HuH-7.5 (cell line): Measurements from ENCODE around the gene SH3PXD2B.
"Not testable (repeated sequence)": the region's sequence is repeated elsewhere in the genome, so short reads cannot be mapped to it uniquely, and the experiment has no call there.

Experiments
- DNase-seq: peaks from one replicate; pipeline ENCODE4 v3.0.0; 2011; ENCODE audit warnings: low spot score

Gene SH3PXD2B

GRCh38 chr5:172365948-172366608 is 88.2 kb downstream of the SH3PXD2B start:
- DNase-seq: no peak

DNA sequence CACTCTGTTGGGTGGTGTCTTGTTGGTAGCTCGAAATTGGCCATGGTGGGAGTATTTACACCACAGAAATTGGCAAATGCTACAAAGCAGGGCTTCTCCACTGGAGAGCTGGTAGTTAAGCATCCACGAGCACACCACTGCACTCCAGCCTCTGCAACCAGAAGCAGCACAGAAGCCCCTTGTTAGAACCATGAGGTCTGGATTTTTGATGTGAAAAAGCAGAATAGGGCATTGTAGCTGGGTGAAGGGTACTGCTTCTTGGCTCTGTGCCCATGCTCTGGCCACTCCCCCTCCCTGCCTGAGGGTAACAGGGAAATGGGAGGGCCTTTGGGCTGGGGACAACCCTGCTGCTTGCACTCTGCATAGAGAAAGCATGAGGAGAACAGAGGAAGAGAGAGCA is 89.6 kb downstream of the SH3PXD2B start:
- DNase-seq: no peak

- no peak for DNase-seq
Measured at GRCh38 chr5:172362755-172363154, 91.6 kb downstream of the SH3PXD2B start.

DNA sequence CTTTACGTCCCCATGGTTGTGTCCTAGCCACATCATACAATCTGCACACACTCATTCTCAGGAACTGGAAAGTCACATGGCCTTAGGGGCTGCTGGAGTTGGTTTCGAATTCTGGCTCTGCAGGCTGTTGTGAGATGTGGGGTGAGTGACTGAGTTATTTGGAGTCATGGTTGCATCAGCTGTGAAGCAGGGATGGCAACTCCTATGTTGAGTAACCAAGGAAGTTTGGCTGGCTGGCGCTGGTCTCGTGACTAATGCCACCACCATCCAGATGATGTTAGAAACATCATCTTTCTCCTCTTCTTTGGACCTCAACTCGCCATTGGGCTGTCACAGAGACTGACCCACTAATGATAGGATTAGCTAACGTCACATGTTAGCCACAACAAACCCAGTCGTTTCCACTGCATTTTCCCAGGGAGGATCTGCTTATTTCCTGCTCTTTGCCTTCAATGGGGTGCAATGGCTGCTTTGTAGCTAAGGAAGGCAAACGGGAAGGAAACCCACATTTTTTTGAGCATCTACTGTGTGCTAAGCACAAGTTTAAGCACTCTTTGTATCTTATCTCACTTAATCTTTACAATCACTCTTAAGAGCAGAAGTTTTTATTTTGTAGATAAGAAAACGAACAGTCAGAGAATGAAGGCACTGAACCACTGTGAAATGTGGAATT is 92.6 kb downstream of the SH3PXD2B start:
- no peak for DNase-seq

DNA sequence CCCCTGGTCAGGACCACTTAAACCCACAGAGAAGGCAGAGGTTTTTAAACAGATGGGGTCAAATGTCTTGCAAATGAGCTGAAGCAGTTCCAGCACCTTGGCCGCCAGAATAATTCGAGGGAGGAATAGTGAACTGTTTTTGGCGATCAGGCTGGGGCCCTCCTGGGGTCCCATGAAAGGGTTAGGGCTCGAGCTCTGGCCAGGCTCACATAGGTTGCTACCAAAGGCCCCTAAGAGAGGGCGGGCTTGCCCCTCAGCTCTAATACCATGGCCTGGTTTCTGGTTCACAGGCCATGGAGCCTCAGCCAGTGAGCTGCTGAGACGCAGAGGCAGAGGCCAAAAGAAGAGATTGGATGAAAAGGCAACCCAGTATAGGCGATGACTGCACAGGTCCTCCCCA is 96.0 kb downstream of the SH3PXD2B start:
- no peak for DNase-seq

GRCh38 chr5:172356527-172356926 is 97.8 kb downstream of the SH3PXD2B start:
- no peak for DNase-seq

- DNase-seq: no peak
Measured at GRCh38 chr5:172356047-172356446, 98.3 kb downstream of the SH3PXD2B start.

- DNase-seq: no peak
Measured at GRCh38 chr5:172353846-172354245, 100.5 kb downstream of the SH3PXD2B start.

GRCh38 chr5:172353271-172353812 is 101.0 kb downstream of the SH3PXD2B start:
- DNase-seq: no peak

DNA sequence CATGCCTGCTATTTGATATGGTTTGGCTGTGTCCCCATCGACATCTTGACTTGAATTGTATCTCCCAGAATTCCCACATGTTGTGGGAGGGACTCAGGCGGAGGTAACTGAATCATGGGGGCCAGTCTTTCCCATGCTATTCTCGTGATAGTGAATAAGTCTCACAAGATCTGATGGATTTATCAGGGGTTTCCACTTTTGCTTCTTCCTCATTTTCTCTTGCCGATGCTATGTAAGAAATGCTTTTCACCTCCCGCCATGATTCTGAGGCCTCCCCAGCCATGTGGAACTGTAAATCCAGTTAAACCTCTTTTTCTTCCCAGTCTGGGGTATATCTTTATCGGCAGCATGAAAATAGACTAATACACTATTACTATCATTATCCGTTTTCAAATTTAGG is 101.8 kb downstream of the SH3PXD2B start:
- not testable (repeated sequence) for DNase-seq

DNA sequence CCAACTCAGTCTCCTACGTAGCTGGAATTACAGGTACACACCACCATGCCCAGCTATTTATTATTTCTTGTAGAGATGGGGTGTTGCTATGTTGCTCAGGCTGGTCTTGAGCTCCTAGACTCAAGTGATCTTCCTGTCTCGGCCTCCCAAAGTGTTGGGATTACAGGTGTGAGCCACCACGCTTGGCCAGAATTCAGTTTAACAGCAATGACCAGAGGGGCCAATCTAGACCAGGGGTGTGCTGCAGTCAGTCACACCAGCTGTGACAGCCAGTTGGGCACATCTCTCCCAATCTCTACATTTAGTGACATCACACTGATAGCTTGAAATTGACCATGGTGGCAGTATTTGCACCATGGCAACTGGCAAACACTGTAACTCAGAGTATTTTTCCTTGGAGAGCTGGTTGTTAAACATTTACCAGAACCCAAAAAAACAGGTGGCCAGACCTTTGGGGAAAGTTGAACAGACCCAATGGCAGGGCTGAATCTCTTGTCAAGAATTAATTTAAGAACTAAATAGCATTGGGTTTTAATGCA is 103.0 kb downstream of the SH3PXD2B start:
- DNase-seq: no peak

GRCh38 chr5:172350212-172351181 is 103.8 kb downstream of the SH3PXD2B start:
- no peak for DNase-seq

- not testable (repeated sequence) for DNase-seq
Measured at GRCh38 chr5:172348733-172349132, 105.6 kb downstream of the SH3PXD2B start.

GRCh38 chr5:172348084-172348483 is 106.2 kb downstream of the SH3PXD2B start:
- no peak for DNase-seq

- no peak for DNase-seq
Measured at GRCh38 chr5:172347496-172348052, 106.8 kb downstream of the SH3PXD2B start.

GRCh38 chr5:172345881-172346280 is 108.4 kb downstream of the SH3PXD2B start:
- no peak for DNase-seq

DNA sequence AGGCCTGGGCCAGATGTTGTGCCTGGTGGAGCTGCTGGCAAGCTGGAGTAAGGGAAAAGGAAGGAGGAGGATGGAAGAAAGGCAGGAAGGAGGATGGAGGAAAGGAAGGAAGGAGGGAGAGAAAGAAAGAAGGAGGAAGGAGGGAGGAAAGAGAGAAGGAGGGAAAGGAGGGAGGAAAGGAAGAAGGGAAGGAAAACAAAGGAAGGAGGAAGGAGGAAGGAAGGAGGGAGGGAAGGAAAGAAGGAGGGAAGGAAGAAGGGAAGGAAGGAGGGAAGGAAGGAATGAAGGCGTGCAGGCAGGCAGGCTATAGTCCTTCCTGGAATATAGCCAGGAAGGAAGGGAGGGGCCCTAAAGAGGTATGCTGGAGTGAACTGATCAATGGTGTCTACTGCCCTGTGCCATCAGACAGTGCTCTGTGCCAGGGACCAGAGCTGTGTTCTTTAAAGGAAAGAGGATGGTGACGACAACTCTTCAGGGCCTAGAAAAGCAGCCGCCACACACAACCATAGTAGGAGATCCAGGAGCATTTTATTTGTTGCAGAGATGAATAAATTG is 109.4 kb downstream of the SH3PXD2B start:
- no peak for DNase-seq

DNA sequence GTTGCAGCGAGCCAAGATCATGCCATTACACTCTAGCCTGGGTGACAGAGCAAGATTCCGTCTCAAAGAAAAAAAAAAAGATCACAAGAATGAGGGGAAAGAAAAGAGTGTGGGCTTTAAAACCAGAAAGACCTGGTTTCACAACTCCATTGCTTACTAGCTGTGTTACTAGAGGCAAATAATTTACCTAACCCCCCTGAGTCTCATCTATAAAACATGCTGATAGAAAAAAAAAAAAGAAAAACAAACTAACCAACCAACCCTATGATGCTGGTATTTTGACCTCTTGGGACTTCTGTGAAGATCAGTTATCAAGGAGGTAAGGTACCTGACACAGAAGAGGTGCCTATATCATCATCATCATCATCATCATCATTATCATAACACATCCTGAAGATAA is 110.6 kb downstream of the SH3PXD2B start:
- DNase-seq: no peak

- DNase-seq: no peak
Measured at GRCh38 chr5:172342918-172343317, 111.4 kb downstream of the SH3PXD2B start.

- DNase-seq: no peak
Measured at GRCh38 chr5:172339264-172340180, 114.8 kb downstream of the SH3PXD2B start.
